LHCN-M2 (cell line): ENCODE data around the gene PARVB. TPM values are rescaled to one million over a fixed set of nuclear protein-coding genes. Genes with fewer than 3 reads are reported as not detected.
"Not testable (repeated sequence)": the region's sequence is repeated elsewhere in the genome, so short reads cannot be mapped to it uniquely, and the experiment has no call there.

ENCODE experiments used
- DNase-seq: peaks from one replicate; pipeline ENCODE4 v3.0.0-alpha.2; 2012; ENCODE audit warnings: low read depth
- total RNA-seq: library from RNA; depleted of rRNA; stranded (reverse); fragments of >200 nt; gene quantifications from 2 replicates; pipeline ENCODE4 v1.2.3, GENCODE V29; 2014

Gene PARVB
- total RNA-seq, 1 experiment from 2014 or later: 51.7 TPM

DNA sequence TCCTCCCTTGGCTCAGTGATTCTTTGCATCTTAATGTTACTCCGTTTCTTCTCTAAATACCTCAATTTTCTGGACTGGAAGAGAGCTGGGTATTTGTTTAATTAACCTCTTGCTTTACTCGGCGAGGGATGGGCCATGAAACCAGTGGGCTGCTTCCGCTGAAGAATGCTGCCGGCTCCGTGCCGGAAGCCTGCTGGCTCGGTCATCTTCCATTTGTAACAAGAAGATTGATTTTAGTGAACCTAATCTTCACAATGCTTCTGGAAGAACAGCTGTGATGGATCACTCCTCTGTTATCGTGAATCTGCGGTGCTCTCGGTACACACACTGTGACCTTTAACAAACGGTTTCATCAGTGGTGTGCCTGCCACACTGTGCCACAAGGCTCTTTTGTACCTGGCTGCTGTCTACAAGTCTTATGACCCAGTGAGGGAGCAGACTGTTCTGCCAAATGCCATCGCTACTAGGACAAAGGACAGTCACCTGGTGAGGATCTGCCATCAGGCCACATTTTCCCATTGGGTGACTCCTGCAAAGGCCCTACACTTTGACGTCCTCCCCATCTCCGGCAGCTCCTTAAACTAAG, 25.3 kb upstream of the PARVB start:
- DNase-seq: no peak

- no peak for DNase-seq
Measured at GRCh38 chr22:43999378-43999777, 24.7 kb upstream of the PARVB start.

DNA sequence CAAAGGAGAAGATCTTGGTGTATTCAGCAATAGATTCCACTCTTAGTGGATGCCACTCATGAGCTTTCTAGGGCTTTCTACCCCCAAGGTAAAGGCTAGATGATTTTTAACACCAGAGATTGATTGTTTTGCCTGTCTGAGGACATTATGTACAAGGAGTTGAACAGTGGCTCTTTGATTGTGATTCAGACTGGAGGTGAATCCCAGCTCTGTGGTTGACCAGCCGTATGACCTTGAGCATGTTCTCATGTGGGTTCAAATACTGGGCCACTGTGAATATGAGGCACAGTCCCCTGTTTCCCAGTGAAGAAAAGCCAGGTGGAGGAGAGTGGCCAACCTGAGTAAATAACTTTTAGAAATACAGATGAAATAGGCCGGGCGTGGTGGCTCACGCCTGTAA, 24.0 kb upstream of the PARVB start:
- no peak for DNase-seq

DNA sequence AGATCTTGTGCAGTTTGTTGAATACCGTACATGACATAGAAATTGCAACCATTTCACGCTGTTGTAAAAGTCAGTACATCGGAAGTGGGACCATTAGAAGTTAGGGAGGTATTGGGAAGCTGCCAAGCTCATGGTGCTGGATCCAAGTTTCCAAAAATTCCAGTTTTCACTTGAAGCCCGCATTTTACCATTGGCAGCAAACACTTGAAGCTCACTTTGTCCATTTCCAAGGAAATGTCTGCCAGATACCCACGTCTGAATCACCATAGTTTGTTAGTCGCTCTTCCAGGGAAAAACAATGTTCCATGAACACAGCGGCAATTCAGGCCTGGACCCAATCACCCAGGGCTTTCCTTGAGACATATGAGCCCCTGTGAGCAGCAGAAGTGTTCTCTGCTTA, 22.6 kb upstream of the PARVB start:
- no peak for DNase-seq

- DNase-seq: no peak
Measured at GRCh38 chr22:44002324-44002723, 21.8 kb upstream of the PARVB start.

DNA sequence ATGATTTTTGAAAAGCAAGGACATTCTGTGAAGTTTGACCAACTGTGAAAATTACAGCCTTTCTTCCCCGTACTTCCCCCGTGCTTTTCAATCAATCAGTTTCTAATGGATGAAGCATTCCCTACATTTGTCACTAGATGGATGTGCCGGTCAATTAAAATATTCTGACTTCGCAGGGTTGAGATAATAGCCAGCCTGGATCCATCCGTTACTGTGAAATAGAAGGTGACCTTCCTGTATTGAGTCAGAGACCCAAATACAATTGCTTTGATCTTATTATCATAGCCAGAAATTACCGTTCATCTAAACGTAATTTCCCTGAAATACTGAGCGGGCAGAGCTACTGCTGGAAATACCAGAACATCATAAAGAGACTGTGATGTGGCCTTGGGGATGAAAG, 21.1 kb upstream of the PARVB start:
- no peak for DNase-seq

DNA sequence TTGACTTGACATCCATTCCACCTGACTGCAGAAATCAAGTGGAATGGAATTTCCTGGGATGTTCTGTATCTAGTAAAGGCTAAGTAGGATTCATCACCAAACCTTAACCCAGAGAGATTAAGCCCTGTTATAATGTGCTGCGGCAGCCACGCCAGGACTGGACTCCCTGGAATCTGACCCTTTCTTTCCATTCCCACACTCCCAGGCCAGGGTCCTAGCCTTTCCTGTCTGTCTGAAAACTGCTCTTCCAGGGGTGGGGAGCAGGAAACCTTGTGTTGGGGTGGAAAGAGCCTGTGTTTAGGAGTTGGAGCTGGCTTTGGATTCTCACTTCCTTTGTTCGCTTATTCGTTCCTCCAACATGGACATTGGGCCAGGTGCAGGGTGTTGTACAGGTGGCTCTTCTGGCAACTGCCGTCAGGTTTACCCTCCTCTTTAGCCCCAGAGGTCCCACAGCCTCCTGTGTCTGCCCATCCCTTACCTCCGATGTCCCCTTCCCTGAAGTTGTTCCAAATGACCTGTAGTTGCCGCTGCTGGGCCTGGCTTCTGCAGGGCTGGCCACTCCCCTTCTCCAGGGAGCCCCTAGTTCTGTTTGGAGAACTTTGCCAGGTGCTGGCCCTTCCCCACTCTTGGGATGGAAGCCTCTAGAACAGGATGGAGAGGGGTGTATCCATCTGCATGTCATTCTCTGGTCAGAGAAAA, 20.5 kb upstream of the PARVB start:
- DNase-seq: no peak

- no peak for DNase-seq
Measured at GRCh38 chr22:44004104-44004460, 20.0 kb upstream of the PARVB start.

- no peak for DNase-seq
Measured at GRCh38 chr22:44005524-44005923, 18.6 kb upstream of the PARVB start.

DNA sequence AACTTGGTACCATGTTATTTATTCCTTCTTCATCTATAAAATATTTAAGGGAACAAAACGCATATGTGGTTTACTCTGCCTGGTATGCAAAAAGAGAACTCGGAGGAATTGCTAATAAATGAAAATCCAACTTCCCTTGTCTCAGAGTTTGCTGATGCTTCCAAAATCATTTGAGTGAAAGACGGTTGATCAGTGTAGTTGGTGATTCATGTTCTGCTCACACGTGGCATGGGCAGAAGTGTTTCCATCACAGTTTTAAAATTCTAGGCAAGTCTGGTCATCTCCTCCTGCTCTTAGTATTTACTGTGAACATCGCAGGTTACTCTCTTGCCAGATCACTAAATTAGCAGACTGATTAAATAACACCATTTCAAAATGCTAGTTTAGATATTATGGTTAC, 11.9 kb upstream of the PARVB start:
- DNase-seq: no peak

GRCh38 chr22:44012591-44012990, 11.5 kb upstream of the PARVB start:
- no peak for DNase-seq

DNA sequence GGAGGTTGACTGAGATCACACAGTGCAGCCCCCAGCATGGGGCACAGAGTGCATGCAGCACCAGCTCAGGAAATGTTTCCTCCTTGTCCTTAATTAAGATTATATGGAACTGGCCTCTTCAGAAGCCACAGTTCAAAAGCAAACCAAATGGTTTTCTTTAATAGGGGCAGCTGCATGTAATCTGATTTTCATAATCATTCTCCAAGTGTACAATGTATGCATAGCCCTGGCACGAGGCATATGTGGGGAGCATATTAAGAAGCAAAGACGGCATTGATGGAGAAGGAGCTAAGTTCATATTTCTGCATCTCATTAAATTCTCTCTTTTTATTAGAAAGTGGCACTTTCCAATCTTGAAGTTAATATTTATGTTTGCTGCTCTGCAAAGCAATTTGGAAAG, 9.9 kb upstream of the PARVB start:
- DNase-seq: no peak

- DNase-seq: not testable (repeated sequence)
Measured at GRCh38 chr22:44016586-44016985, 7.5 kb upstream of the PARVB start.

DNA sequence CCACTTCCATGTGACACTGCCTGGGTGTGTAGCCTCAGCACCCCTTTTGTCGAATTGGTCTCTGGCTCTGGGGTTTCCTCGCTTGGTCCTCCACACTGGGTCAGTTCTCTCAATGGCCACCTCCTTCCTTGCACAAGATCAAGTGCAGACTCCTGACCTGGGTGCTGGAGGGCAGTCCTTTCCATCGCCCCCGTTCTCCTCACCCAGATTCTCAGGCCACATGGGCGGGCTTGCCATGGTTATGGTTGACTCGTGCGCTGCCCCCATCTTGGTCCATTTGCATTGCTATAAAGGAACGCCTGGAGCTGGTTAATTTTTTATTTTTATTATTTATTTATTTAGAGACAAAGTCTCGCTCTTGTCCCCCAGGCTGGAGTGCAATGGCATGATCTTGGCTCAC, 5.5 kb upstream of the PARVB start:
- no peak for DNase-seq

DNA sequence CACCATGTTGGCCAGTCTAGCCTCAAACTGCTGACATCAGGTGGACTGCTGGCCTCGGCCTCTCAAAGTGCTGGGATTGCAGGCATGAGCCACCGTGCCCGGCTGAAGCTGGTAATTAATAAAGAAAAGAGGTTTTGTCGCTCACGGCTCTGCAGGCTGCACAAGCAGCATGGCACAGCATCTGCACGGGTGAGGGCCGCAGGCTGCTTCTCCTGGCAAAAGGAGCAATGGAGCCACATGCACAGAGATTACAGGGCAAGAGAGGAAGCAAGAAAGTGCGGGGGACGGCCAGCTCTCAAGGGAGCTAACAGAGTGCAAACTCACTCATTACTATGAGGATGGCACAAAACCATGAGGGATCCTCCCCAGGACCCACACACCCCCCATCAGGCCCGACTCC, 4.7 kb upstream of the PARVB start:
- no peak for DNase-seq

GRCh38 chr22:44019846-44020245, 4.3 kb upstream of the PARVB start:
- no peak for DNase-seq

DNA sequence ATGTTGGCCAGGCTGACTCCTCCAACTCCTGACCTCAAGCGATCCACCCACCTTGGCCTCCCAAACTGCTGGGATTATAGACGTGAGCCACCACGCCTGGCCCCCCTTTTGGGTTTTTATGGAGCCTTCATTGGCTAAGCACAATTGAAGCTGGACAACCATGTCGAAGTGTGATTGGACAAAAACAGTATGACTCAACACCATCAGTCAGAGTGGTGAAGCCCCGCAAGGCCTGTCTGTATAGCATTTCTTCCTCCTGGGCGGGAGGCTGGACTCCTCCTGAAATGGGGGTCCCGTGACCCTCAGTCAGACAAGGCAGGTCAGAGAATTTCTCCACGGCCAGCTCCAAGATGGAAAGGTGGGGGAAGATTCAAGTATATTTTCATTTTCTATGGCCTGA, 3.1 kb upstream of the PARVB start:
- DNase-seq: peak; percentile 11

GRCh38 chr22:44023404-44024287, 456 bp upstream of the PARVB start:
- peak; percentile 32 for DNase-seq

DNA sequence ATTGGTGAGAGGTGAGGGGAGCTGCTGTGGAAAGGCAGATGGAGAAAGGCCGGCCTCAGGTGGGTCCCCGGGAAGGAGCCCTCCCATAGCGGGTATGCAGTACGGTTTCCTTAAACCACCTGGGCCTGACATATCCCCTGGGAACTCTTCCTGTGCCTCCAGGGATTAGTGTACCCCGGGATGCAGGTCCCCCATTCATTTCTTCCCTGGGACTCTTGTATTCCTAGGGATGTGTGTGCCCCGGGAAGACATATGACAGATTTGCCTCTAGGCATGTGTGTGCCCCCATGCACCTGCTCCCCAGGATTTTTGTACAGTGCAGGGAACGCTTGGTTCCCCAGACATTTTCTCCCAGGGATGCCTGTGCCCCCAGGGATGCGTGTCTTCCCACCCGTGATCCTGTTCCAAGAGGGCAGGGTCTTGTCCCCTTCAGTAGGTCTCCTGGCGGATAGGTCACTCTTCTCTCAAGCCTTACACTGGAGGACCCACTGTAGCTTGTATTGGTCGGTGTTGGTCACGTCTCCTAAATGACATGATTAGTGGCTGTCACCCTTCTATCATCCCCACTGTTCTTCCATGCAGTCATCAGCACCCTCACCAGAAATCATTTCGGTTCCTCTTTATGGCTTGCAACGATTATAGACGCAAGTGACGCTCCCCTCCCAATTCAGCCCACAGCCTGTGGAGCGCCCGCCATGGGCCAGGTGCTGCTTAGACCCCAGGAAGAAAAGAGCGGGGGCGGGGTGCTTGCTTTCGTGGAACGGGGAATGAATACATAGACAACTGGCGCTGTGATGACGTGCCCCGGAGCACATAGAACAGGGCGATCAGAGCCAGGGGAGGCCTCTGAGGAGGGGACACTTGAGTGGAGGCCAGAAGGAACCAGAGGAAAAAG, 1.3 kb downstream of the PARVB start:
- no peak for DNase-seq

DNA sequence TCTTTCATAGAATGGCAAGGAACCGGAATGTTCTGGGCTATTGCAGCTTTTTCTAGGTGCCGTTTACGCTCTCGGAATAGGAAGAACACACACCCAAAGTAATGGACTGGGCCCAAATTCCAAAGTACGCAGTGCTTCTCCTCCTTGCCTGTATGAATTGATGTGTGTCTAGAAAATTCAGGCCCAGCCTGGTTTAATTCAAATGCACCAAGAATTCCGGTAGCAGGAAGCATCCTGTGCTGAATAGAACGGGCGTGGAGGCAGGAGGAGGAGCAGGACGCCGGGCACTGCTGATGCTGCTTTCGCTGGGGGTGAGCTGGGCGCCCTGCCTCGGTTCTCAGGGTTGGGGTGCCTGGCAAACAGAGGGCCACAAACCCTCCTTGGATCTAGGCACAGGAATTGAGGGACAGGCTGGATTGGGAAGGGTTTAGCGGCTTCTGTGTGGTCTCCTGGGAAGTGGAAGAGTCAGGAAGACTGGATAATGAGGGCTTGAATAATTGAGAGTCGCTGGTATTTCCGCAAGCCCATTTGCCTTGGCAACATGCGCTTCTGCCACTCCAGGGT, 2.0 kb downstream of the PARVB start:
- DNase-seq: no peak
